Left kidney (tissue), 1 donor: Measurements from ENCODE around the gene GTPBP1. TPM values are rescaled to one million over a fixed set of nuclear protein-coding genes. Genes with fewer than 3 reads are reported as not detected.

Experiments
- polyA plus RNA-seq: library from polyadenylated mRNA; unstranded; fragments of 120-200 nt; gene quantifications from one replicate; pipeline ENCODE4 v1.2.1, GENCODE V29; 2013; ENCODE audit not compliant: insufficient read length

Gene GTPBP1
- polyA plus RNA-seq, 1 donor = 53.6 TPM

Other genes with a start within 250 kb of the GTPBP1 start
- 11.0 TPM for gene KDELR3, start 237.8 kb upstream of the GTPBP1 start, polyA plus RNA-seq
- 1,227 TPM for gene DDX17, start 199.6 kb upstream of the GTPBP1 start, polyA plus RNA-seq
- gene DMC1, start 135.8 kb upstream of the GTPBP1 start, polyA plus RNA-seq = 8.1 TPM
- 12.0 TPM for gene FAM227A, start 49.6 kb upstream of the GTPBP1 start, polyA plus RNA-seq
- 59.4 TPM for gene CBY1, start 49.3 kb upstream of the GTPBP1 start, polyA plus RNA-seq
- 101 TPM for gene TOMM22, start 24.0 kb upstream of the GTPBP1 start, polyA plus RNA-seq
- gene JOSD1, start 5.0 kb upstream of the GTPBP1 start, polyA plus RNA-seq = 44.8 TPM
- 60.7 TPM for gene SUN2, start 50.1 kb downstream of the GTPBP1 start, polyA plus RNA-seq
- 30.2 TPM for gene DNAL4, start 88.2 kb downstream of the GTPBP1 start, polyA plus RNA-seq
- 4.2 TPM for gene NPTXR, start 138.1 kb downstream of the GTPBP1 start, polyA plus RNA-seq
- gene CBX6, start 166.3 kb downstream of the GTPBP1 start, polyA plus RNA-seq = 35.9 TPM